Measurements from ENCODE around the gene SLC26A9.

- no peak for TF ChIP-seq CTCF (IDR thresholded peaks at IDR 0.05; ENCODE audit: borderline replicate concordance, extremely low read depth, low read length, poor library complexity, severe bottlenecking)
- TF ChIP-seq EZH2 (IDR thresholded peaks at IDR 0.05; ENCODE audit: borderline replicate concordance, low read depth, low read length, severe bottlenecking), result no peak
These were observed 63.3 kb downstream of the SLC26A9 start for GRCh38 chr1:205879974-205880373.

Data from DND-41 (cell line).